ENCODE data around the gene ZGRF1. TPM values are rescaled to one million over a fixed set of nuclear protein-coding genes. Genes with fewer than 3 reads are reported as not detected.
A peak's percentile ranks its signal among the peaks of the same experiment; 100 is the strongest.

The ZGRF1 gene
- total and polyA plus RNA-seq, 3 experiments from 2014 or later, result 0.92 to 26.9 (median 22.9) TPM

GRCh38 chr4:112589206-112589605 lies 47.5 kb downstream of the ZGRF1 start:
- no peak overlapping the region for H3K4me3 ChIP-seq (ENCODE audit: low read length)
- CTCF ChIA-PET, result interaction anchor here (0.9 kb wide), 1 partner anchor 65 kb away, joined by 3 read pairs; no protein-coding TSS in a partner anchor
- no peak for DNase-seq
- Mint-ChIP-seq H3K9me3 (peaks cover 0 to 2% (median 0%) of the 10 kb centered on the region in 5 donors), H3K27me3 (no peaks in the 10 kb centered on the region), H3K4me3 (no peak overlapping the region), H3K4me1 (no peaks in the 10 kb centered on the region), H3K36me3 (peaks cover 4 to 9% (median 4%) of the 10 kb centered on the region in 3 donors), H3K27ac (no peak overlapping the region)
- no peak overlapping the region for H3K27ac ChIP-seq (ENCODE audit: low read depth, low read length)
- POLR2A ChIA-PET, result no interaction called here
- no peaks in the 10 kb centered on the region for H3K9me3 ChIP-seq (ENCODE audit: low read length)
- H3K27me3 ChIP-seq (ENCODE audit: insufficient read depth, low read length, poor library complexity, severe bottlenecking), result no peaks in the 10 kb centered on the region
- no peaks in the 10 kb centered on the region for H3K4me1 ChIP-seq (ENCODE audit: insufficient read depth, low read length)
- H3K36me3 ChIP-seq (ENCODE audit: insufficient read depth, low read length), result no peaks in the 10 kb centered on the region

DNA sequence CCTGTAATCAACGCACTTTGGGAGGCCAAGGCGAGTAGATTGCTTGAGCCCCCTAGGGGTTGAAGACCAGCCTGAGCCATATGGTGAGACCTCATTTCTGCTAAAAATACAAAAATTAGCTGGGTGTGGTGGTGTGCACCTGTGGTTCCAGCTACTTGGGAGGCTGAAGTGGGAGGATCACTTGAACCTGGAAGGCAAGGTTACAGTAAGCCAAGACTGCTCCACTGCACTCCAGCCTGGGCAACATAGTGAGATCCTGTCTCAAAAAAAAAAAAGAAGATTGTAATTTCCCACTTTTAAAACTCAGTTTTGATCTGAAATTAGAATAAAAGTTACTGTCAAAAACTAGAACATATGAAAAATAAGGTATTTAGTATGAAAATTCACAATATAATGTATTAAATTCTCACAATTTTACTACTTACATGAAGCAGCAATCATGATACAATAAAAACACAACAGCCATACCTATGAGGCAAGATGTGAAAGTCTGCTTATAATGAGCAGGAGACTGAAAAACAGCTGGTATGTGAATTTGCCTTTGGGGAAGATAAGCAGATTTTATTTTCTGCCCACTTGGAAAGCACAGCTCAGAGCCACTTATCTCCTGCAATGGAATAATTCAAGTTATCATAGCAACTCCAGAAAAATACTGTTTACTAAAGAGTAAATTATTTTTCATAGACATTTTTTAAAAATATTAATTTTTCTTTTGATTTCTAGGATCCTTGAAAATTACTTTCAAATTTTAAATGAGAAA lies 50.6 kb downstream of the ZGRF1 start:
- POLR2A ChIA-PET, result no interaction called here
- DNase-seq, result no peak
- no peaks in the 10 kb centered on the region for H3K9me3 Mint-ChIP-seq
- Histone ChIP-seq H3K27ac (ENCODE audit: low read depth, low read length) (no peak overlapping the region), H3K9me3 (ENCODE audit: low read length) (no peaks in the 10 kb centered on the region), H3K4me1 (ENCODE audit: insufficient read depth, low read length) (no peaks in the 10 kb centered on the region), H3K27me3 (ENCODE audit: insufficient read depth, low read length, poor library complexity, severe bottlenecking) (no peaks in the 10 kb centered on the region), H3K36me3 (ENCODE audit: insufficient read depth, low read length) (no peaks in the 10 kb centered on the region), H3K4me3 (ENCODE audit: low read length) (no peak overlapping the region)
- H3K4me3 Mint-ChIP-seq, result no peak overlapping the region
- H3K4me1 Mint-ChIP-seq, result no peaks in the 10 kb centered on the region
- CTCF ChIA-PET, result no interaction called here
- peaks cover 6 to 15% (median 9%) of the 10 kb centered on the region in 3 donors for H3K36me3 Mint-ChIP-seq
- no peak overlapping the region for H3K27ac Mint-ChIP-seq
- H3K27me3 Mint-ChIP-seq, result no peaks in the 10 kb centered on the region

DNA sequence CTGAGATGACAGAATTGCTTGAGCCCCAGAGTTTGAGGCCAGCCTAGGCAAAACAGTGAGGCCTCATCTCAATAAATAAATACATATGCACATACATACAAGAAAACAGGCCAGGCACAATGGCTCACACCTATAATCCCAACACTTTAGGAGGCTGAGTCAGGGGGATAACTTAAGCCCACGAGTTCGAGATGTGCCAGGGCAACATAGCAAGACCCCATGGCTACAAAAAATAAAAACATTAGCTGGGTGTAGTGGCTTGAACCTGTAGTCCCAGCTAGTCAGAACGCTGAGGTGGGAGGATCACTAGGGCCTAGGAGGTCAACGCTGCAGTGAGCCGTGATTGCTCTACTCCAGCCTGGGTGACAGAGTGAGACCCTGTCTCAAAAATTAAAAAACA lies 69.2 kb downstream of the ZGRF1 start:
- H3K27ac Mint-ChIP-seq, result no peak overlapping the region
- no peak overlapping the region for H3K27ac ChIP-seq (ENCODE audit: low read depth, low read length)
- no peaks in the 10 kb centered on the region for H3K27me3 ChIP-seq (ENCODE audit: insufficient read depth, low read length, poor library complexity, severe bottlenecking)
- no peaks in the 10 kb centered on the region for H3K9me3 ChIP-seq (ENCODE audit: low read length)
- no peak overlapping the region for H3K4me3 ChIP-seq (ENCODE audit: low read length)
- H3K4me1 ChIP-seq (ENCODE audit: insufficient read depth, low read length), result no peaks in the 10 kb centered on the region
- no peaks in the 10 kb centered on the region for H3K36me3 ChIP-seq (ENCODE audit: insufficient read depth, low read length)
- H3K9me3 Mint-ChIP-seq, result peaks cover 0 to 3% (median 0%) of the 10 kb centered on the region in 5 donors
- DNase-seq, result no peak
- peak overlapping the region in 1 of 7 donors; percentile 69 for H3K4me3 Mint-ChIP-seq
- H3K4me1 Mint-ChIP-seq, result no peaks in the 10 kb centered on the region
- POLR2A ChIA-PET, result no interaction called here
- no peaks in the 10 kb centered on the region for H3K27me3 Mint-ChIP-seq
- H3K36me3 Mint-ChIP-seq, result peaks cover under 1 to 18% (median 3%) of the 10 kb centered on the region in 3 donors
- CTCF ChIA-PET, result no interaction called here

DNA sequence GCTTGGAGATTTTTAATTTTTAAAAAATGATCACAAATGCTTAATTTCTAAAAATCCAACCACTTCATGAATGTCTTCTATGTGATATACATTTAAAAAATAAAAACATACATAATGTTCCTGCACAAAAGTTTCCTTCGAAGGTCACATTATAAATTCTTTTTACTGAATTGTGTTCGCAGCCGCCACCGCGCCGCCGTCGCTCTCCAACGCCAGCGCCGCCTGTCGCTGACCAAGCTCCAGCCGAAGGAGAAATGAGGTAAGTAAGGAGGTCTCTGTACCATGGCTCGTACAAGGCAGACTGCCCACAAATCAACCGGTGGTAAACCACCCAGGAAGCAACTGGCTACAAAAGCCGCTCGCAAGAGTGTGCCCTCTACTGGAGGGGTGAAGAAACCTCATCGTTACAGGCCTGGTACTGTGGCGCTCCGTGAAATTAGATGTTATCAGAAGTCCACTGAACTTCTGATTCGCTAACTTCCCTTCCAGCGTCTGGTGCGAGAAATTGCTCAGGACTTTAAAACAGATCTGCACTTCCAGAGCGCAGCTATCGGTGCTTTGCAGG lies 71.9 kb downstream of the ZGRF1 start:
- H3K4me3 ChIP-seq (ENCODE audit: low read length), result no peak overlapping the region
- no peak overlapping the region for H3K27ac ChIP-seq (ENCODE audit: low read depth, low read length)
- no peaks in the 10 kb centered on the region for H3K9me3 ChIP-seq (ENCODE audit: low read length)
- H3K27me3 ChIP-seq (ENCODE audit: insufficient read depth, low read length, poor library complexity, severe bottlenecking), result no peaks in the 10 kb centered on the region
- DNase-seq, result no peak
- no peaks in the 10 kb centered on the region for H3K36me3 ChIP-seq (ENCODE audit: insufficient read depth, low read length)
- H3K36me3 Mint-ChIP-seq, result peaks cover 3 to 21% (median 4%) of the 10 kb centered on the region in 3 donors
- H3K27me3 Mint-ChIP-seq, result no peaks in the 10 kb centered on the region
- no peak overlapping the region for H3K4me3 Mint-ChIP-seq
- H3K9me3 Mint-ChIP-seq, result no peaks in the 10 kb centered on the region
- H3K27ac Mint-ChIP-seq, result no peak overlapping the region
- H3K4me1 ChIP-seq (ENCODE audit: insufficient read depth, low read length), result no peaks in the 10 kb centered on the region
- H3K4me1 Mint-ChIP-seq, result no peaks in the 10 kb centered on the region
- POLR2A ChIA-PET, result no interaction called here
- CTCF ChIA-PET, result no interaction called here

DNA sequence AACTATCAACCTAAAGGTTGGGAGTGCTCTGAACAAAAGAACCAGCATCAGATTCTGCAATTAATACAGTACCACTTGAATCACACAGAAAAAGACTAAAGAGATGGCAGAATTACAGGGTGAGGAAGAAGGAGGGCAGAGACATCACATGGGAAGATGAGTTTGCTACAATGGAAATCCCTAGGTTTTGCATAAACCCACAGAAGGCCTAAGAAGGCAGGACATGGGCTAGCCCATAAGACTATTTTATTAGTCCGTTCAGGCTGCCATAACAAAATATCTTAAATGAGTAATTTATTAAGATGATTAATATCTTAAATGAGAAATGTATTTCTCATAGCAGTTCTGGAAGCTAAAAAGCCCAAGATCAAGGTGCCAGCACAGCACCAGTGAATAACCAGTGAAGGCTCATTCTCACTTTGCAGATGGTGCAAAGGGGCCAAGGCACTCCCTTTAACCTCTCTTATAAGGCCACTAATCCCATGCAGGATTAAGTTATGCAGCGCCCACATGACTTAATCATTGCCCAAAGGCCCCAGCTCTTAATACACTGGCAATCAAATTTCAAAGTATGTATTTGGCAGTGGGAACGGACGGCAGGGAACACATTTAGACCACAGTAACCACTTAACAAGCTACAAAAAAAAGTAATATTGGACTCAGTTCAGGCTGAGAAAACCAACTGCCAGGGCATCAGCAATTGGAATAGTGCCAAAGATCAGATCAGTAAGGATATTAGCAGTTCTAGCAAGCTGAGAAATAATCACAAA lies 73.1 kb downstream of the ZGRF1 start:
- Mint-ChIP-seq H3K36me3 (peaks cover 3 to 21% (median 4%) of the 10 kb centered on the region in 3 donors), H3K4me1 (no peaks in the 10 kb centered on the region), H3K27ac (no peak overlapping the region), H3K4me3 (no peak overlapping the region), H3K9me3 (no peaks in the 10 kb centered on the region), H3K27me3 (no peaks in the 10 kb centered on the region)
- no peak overlapping the region for H3K4me3 ChIP-seq (ENCODE audit: low read length)
- no peaks in the 10 kb centered on the region for H3K36me3 ChIP-seq (ENCODE audit: insufficient read depth, low read length)
- ChIA-PET POLR2A (no interaction called here), CTCF (no interaction called here)
- H3K4me1 ChIP-seq (ENCODE audit: insufficient read depth, low read length), result no peaks in the 10 kb centered on the region
- no peaks in the 10 kb centered on the region for H3K27me3 ChIP-seq (ENCODE audit: insufficient read depth, low read length, poor library complexity, severe bottlenecking)
- no peak for DNase-seq
- no peaks in the 10 kb centered on the region for H3K9me3 ChIP-seq (ENCODE audit: low read length)
- H3K27ac ChIP-seq (ENCODE audit: low read depth, low read length), result no peak overlapping the region

GRCh38 chr4:112562254-112562879 lies 74.3 kb downstream of the ZGRF1 start:
- POLR2A ChIA-PET, result no interaction called here
- no peaks in the 10 kb centered on the region for H3K4me1 ChIP-seq (ENCODE audit: insufficient read depth, low read length)
- Mint-ChIP-seq H3K9me3 (no peaks in the 10 kb centered on the region), H3K4me3 (no peak overlapping the region), H3K27ac (no peak overlapping the region), H3K27me3 (no peaks in the 10 kb centered on the region), H3K4me1 (no peaks in the 10 kb centered on the region), H3K36me3 (peaks cover 1 to 16% (median 4%) of the 10 kb centered on the region in 3 donors)
- no peak overlapping the region for H3K4me3 ChIP-seq (ENCODE audit: low read length)
- H3K27me3 ChIP-seq (ENCODE audit: insufficient read depth, low read length, poor library complexity, severe bottlenecking), result no peaks in the 10 kb centered on the region
- no peak overlapping the region for H3K27ac ChIP-seq (ENCODE audit: low read depth, low read length)
- no peaks in the 10 kb centered on the region for H3K9me3 ChIP-seq (ENCODE audit: low read length)
- no peaks in the 10 kb centered on the region for H3K36me3 ChIP-seq (ENCODE audit: insufficient read depth, low read length)
- no peak for DNase-seq
- CTCF ChIA-PET, result no interaction called here

DNA sequence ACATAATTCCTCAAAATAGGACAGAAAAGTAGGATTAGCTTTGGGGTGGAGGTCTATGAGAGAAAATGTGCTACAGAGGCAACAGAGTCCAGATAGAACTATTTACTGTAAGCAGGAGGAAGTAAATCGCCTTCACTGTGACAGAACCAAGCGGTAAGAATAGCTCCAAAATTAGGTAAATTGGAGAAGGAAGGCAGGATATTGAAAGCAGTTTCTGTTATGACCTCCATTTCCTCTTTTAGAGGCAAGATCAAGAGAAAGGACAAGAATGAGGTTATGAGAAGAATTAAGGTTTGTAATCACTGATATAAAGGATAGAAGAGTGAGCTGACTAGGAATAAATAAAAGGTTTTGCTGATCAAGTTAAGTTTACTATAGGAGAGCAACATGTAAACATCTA lies 76.6 kb downstream of the ZGRF1 start:
- CTCF ChIA-PET, result no interaction called here
- Histone ChIP-seq H3K27ac (ENCODE audit: low read depth, low read length) (no peak overlapping the region), H3K9me3 (ENCODE audit: low read length) (no peaks in the 10 kb centered on the region), H3K36me3 (ENCODE audit: insufficient read depth, low read length) (no peaks in the 10 kb centered on the region), H3K27me3 (ENCODE audit: insufficient read depth, low read length, poor library complexity, severe bottlenecking) (no peaks in the 10 kb centered on the region), H3K4me3 (ENCODE audit: low read length) (no peak overlapping the region), H3K4me1 (ENCODE audit: insufficient read depth, low read length) (no peaks in the 10 kb centered on the region)
- H3K4me1 Mint-ChIP-seq, result no peaks in the 10 kb centered on the region
- H3K27ac Mint-ChIP-seq, result no peak overlapping the region
- POLR2A ChIA-PET, result no interaction called here
- H3K9me3 Mint-ChIP-seq, result no peaks in the 10 kb centered on the region
- no peak overlapping the region for H3K4me3 Mint-ChIP-seq
- H3K27me3 Mint-ChIP-seq, result no peaks in the 10 kb centered on the region
- peaks cover 1 to 10% (median 4%) of the 10 kb centered on the region in 3 donors for H3K36me3 Mint-ChIP-seq
- DNase-seq, result no peak

DNA sequence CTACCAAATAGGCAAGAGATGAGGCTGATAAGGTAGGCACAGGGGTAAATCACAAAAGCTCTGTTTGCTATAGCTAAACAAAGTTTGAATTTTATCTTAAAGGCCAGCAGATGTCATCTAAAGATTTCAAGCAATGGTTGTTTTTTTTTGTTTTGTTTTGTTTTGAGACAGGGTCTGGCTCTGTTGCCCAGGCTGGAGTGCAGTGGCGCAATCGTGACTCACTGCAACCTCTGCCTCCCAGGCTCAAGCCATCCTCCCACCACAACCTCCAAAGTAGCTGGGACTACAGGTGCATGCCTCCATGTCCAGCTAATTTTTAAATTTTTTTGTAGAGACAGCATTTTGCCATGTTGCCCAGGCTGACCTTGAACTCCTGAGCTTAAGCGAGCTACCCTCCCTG lies 77.7 kb downstream of the ZGRF1 start:
- CTCF ChIA-PET, result no interaction called here
- H3K4me3 ChIP-seq (ENCODE audit: low read length), result no peak overlapping the region

More for the DNA sequence above, 77.7 kb downstream of the ZGRF1 start:
- POLR2A ChIA-PET, result no interaction called here
- Mint-ChIP-seq H3K27ac (no peak overlapping the region), H3K36me3 (peaks cover 1 to 7% (median 4%) of the 10 kb centered on the region in 3 donors), H3K27me3 (no peaks in the 10 kb centered on the region), H3K4me1 (no peaks in the 10 kb centered on the region), H3K9me3 (no peaks in the 10 kb centered on the region), H3K4me3 (no peak overlapping the region)
- H3K27me3 ChIP-seq (ENCODE audit: insufficient read depth, low read length, poor library complexity, severe bottlenecking), result no peaks in the 10 kb centered on the region
- no peak overlapping the region for H3K27ac ChIP-seq (ENCODE audit: low read depth, low read length)
- no peaks in the 10 kb centered on the region for H3K4me1 ChIP-seq (ENCODE audit: insufficient read depth, low read length)
- H3K36me3 ChIP-seq (ENCODE audit: insufficient read depth, low read length), result no peaks in the 10 kb centered on the region
- no peaks in the 10 kb centered on the region for H3K9me3 ChIP-seq (ENCODE audit: low read length)
- DNase-seq, result no peak

All from CD8-positive, alpha-beta memory T cell (primary cell).